Peyer's patch (tissue), 4 donors: ENCODE data around the gene FURIN. TPM values are rescaled to one million over a fixed set of nuclear protein-coding genes. Genes with fewer than 3 reads are reported as not detected.

Source experiments
- DNase-seq, 3 donors: peaks; one replicate each; pipeline ENCODE4 v3.0.0-alpha.2; 2017 to 2019
- H3K27ac ChIP-seq, 4 donors: fragments of 200-600 bp; sonication (generic); one replicate each; pipeline ENCODE4 v1.5.1; 2016 to 2019
- H3K27me3 ChIP-seq, 2 donors: fragments of 200-600 bp; sonication (generic); one replicate each; pipeline ENCODE4 v1.5.1; 2019
- H3K36me3 ChIP-seq, 3 donors: fragments of 200-600 bp; sonication (generic); one replicate each; pipeline ENCODE4 v1.5.1; 2016 to 2019
- H3K4me1 ChIP-seq, 4 donors: fragments of 200-600 bp; sonication (generic); one replicate each; pipeline ENCODE4 v1.5.1; 2016 to 2019
- H3K4me3 ChIP-seq, 4 donors: fragments of 200-600 bp; sonication (generic); 1 replicate in 3 of 4; 2 replicates in 1 of 4; pipeline ENCODE4 v1.5.1; 2016 to 2019; ENCODE audit warnings: mild to moderate bottlenecking in 1 of 4
- H3K9me3 ChIP-seq, 4 donors: fragments of 200-600 bp; sonication (generic); one replicate each; pipeline ENCODE4 v1.5.1; 2016 to 2019; ENCODE audit warnings: mild to moderate bottlenecking in 1 of 4
- POLR2A ChIP-seq, 2 donors: fragments of 450-650 bp; IDR thresholded peaks; one replicate each; pipeline ENCODE4 v1.5.1; 2017; ENCODE audit warnings: antibody characterized with exemption in 2 of 2, mild to moderate bottlenecking in 2 of 2, moderate library complexity in 2 of 2
- total RNA-seq, 4 donors: library from RNA; depleted of rRNA; stranded (reverse); fragments of >200 nt; gene quantifications; one replicate each; pipeline ENCODE4 v1.1.0, GENCODE V29; 2016
- TF ChIP-seq, protein P1 (sequence below), 6 experiments: fragments of 450-650 bp in 4 of 6; fragments of 200-600 bp in 2 of 6; sonication (generic) in 1 of 6; IDR thresholded peaks; one replicate each; pipeline ENCODE4 v1.5.1; 2017 to 2019; ENCODE audit warnings: antibody characterized with exemption in 6 of 6, mild to moderate bottlenecking in 3 of 6, moderate library complexity in 1 of 6

The FURIN gene
- total RNA-seq, 4 donors from 2014 or later = 53.6 to 76.7 (median 70.1) TPM

DNA sequence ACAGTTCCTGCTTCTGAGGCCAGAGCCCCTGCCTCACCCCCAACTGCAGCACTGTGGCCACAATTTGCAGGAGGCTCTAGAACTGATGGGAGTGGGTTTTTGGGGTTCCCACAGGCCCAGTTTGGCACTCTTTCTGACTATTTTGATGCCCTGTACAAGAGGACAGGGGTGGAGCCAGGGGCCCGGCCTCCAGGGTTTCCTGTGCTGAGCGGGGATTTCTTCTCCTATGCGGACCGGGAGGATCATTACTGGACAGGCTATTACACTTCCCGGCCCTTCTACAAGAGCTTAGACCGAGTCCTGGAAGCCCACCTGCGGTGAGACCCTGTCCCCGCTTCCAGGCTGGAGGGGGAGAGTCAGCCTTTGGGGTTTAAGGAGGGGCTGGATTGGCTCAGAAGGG lies 41.6 kb downstream of the FURIN start:
- no peaks in the 10 kb centered on the region for H3K9me3 ChIP-seq
- H3K4me3 ChIP-seq = no peak overlapping the region
- peaks cover 0 to 98% (median 0%) of the 10 kb centered on the region in 3 donors for H3K36me3 ChIP-seq
- H3K27me3 ChIP-seq = no peaks in the 10 kb centered on the region
- H3K27ac ChIP-seq = no peak overlapping the region
- TF ChIP-seq POLR2A (IDR thresholded peaks at IDR 0.05) = no peak
- TF ChIP-seq, protein P1, sequence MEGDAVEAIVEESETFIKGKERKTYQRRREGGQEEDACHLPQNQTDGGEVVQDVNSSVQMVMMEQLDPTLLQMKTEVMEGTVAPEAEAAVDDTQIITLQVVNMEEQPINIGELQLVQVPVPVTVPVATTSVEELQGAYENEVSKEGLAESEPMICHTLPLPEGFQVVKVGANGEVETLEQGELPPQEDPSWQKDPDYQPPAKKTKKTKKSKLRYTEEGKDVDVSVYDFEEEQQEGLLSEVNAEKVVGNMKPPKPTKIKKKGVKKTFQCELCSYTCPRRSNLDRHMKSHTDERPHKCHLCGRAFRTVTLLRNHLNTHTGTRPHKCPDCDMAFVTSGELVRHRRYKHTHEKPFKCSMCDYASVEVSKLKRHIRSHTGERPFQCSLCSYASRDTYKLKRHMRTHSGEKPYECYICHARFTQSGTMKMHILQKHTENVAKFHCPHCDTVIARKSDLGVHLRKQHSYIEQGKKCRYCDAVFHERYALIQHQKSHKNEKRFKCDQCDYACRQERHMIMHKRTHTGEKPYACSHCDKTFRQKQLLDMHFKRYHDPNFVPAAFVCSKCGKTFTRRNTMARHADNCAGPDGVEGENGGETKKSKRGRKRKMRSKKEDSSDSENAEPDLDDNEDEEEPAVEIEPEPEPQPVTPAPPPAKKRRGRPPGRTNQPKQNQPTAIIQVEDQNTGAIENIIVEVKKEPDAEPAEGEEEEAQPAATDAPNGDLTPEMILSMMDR (IDR thresholded peaks at IDR 0.05) = no peak
- no peaks in the 10 kb centered on the region for H3K4me1 ChIP-seq
- DNase-seq = no peak

DNA sequence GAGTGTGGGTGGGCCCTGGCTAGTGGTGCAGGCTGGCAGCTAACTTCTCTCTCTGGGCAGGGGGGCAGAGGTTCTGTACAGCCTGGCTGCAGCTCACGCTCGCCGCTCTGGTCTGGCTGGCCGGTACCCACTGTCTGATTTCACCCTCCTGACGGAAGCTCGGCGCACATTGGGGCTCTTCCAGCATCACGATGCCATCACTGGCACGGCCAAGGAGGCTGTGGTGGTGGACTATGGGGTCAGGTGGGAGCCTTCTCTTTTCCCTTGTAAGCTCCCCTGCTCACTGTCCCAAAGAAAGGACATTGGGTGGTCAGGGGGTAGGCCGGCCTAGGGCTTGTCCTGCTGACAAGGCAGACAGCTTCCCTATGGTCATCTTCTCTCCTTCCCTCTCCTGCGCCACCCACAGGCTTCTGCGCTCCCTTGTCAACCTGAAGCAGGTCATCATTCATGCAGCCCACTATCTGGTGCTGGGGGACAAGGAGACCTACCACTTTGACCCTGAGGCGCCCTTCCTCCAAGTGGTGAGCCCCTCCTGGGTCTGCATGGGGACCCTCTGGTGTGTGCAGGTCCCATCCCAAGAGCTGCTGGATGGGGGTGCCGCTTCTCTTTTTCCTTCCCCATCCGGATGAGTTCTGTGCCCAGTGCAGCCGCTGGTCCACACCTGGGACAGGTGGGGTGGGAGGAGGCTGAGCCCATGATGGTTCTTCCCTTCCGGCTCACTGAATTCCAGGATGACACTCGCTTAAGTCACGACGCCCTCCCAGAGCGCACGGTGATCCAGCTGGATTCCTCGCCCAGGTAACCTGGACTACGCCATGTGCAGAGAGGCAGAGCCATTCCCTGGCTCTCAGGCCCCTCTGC lies 42.3 kb downstream of the FURIN start:
- no peaks in the 10 kb centered on the region for H3K4me1 ChIP-seq
- no peaks in the 10 kb centered on the region for H3K9me3 ChIP-seq
- no peak for DNase-seq
- TF ChIP-seq, protein P1 (IDR thresholded peaks at IDR 0.05) = no peak
- no peak for TF ChIP-seq POLR2A (IDR thresholded peaks at IDR 0.05)
- no peak overlapping the region for H3K4me3 ChIP-seq
- peaks cover 0 to 98% (median 0%) of the 10 kb centered on the region in 3 donors for H3K36me3 ChIP-seq
- no peaks in the 10 kb centered on the region for H3K27me3 ChIP-seq
- H3K27ac ChIP-seq = no peak overlapping the region

DNA sequence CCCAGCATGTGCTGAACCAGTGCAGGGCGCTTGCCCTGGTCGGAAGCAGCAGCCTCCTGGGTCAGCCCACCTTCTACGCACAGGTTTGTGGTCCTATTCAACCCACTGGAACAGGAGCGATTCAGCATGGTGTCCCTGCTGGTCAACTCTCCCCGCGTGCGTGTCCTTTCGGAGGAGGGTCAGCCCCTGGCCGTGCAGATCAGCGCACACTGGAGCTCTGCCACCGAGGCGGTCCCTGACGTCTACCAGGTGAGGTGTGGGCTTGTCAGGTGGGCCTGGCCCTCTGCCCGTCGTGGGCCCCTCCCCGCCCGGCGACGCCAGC lies 42.9 kb downstream of the FURIN start:
- Histone ChIP-seq H3K27me3 (no peaks in the 10 kb centered on the region), H3K36me3 (peaks cover 0 to 97% (median 0%) of the 10 kb centered on the region in 3 donors), H3K4me1 (no peaks in the 10 kb centered on the region), H3K4me3 (no peak overlapping the region), H3K9me3 (no peaks in the 10 kb centered on the region), H3K27ac (no peak overlapping the region)
- no peak for DNase-seq
- TF ChIP-seq POLR2A (IDR thresholded peaks at IDR 0.05) = no peak
- TF ChIP-seq, protein P1 (IDR thresholded peaks at IDR 0.05) = no peak

DNA sequence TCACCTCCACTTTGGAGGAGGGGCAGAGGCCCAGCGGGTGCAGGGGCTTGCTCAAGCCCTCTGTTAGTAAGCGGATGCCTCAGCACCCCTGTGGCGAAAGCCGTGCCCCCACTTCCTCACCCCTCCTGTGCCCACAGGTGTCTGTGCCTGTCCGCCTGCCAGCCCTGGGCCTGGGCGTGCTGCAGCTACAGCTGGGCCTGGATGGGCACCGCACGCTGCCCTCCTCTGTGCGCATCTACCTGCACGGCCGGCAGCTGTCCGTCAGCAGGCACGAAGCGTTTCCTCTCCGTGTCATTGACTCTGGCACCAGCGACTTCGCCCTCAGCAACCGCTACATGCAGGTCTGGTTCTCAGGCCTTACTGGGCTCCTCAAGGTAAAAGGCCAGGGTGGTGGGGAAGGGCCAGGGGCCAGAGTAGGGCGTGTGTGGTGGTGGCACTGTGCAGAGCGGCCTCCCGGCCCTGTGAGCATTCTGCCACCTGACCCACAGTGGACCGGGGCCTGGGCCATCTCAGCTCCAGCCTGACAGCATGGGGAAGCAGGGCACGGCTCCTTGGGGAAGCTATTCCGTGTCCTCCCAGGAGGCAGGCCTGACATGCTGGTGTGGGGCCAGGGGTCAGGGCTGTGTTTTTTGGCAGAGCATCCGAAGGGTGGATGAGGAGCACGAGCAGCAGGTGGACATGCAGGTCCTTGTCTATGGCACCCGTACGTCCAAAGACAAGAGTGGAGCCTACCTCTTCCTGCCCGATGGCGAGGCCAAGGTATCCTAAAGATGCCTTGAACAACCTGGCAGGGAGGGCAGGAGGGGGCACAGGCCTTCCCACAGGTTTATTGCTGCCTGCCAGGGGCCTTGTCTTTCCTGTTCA lies 43.8 kb downstream of the FURIN start:
- Histone ChIP-seq H3K4me1 (no peaks in the 10 kb centered on the region), H3K27me3 (no peaks in the 10 kb centered on the region), H3K4me3 (no peak overlapping the region), H3K27ac (no peak overlapping the region), H3K9me3 (no peaks in the 10 kb centered on the region), H3K36me3 (peaks cover 0 to 97% (median 0%) of the 10 kb centered on the region in 3 donors)
- no peak for DNase-seq
- TF ChIP-seq, protein P1 (IDR thresholded peaks at IDR 0.05) = no peak
- TF ChIP-seq POLR2A (IDR thresholded peaks at IDR 0.05) = no peak

DNA sequence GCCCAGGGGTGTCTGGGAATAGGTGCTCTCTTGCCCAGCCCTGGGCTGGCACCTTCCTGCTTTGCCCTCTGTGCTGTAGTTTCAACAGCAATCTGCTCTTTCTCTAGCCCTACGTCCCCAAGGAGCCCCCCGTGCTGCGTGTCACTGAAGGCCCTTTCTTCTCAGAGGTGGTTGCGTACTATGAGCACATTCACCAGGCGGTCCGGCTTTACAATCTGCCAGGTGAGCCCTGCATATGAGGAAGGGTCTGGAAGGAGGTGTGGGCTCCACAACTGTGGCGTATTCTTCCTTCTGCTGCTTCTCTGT lies 44.3 kb downstream of the FURIN start:
- peaks cover 0 to 97% (median 0%) of the 10 kb centered on the region in 3 donors for H3K36me3 ChIP-seq
- no peak for DNase-seq
- TF ChIP-seq POLR2A (IDR thresholded peaks at IDR 0.05) = no peak
- TF ChIP-seq, protein P1 (IDR thresholded peaks at IDR 0.05) = no peak

More for the DNA sequence above, 44.3 kb downstream of the FURIN start:
- no peaks in the 10 kb centered on the region for H3K9me3 ChIP-seq
- H3K4me3 ChIP-seq = no peak overlapping the region
- H3K27ac ChIP-seq = no peak overlapping the region
- no peaks in the 10 kb centered on the region for H3K4me1 ChIP-seq
- no peaks in the 10 kb centered on the region for H3K27me3 ChIP-seq
